Neural crest cell (in vitro differentiated cells): ENCODE data around the gene GAST. TPM values are rescaled to one million over a fixed set of nuclear protein-coding genes. Genes with fewer than 3 reads are reported as not detected.

Source experiments
- DNase-seq: peaks from one replicate; pipeline ENCODE4 v3.0.0; 2021; ENCODE audit warnings: low read depth, mixed read lengths, low spot score
- H3K27ac Mint-ChIP-seq: one replicate; pipeline ENCODE4 v1.8.0; 2021; ENCODE audit warnings: mild to moderate bottlenecking, mixed read lengths; ENCODE audit not compliant: unreplicated experiment
- H3K27me3 Mint-ChIP-seq: 2 replicates; pipeline ENCODE4 v1.8.0; 2021; ENCODE audit warnings: low read depth, mild to moderate bottlenecking, mixed read lengths
- H3K36me3 Mint-ChIP-seq: 2 replicates; pipeline ENCODE4 v1.8.0; 2021; ENCODE audit warnings: low read depth, mild to moderate bottlenecking, mixed read lengths
- H3K4me1 Mint-ChIP-seq: 2 replicates; pipeline ENCODE4 v1.8.0; 2021; ENCODE audit warnings: mixed read lengths
- H3K4me3 Mint-ChIP-seq: one replicate; pipeline ENCODE4 v1.8.0; 2021; ENCODE audit warnings: mild to moderate bottlenecking, mixed read lengths
- H3K9me3 Mint-ChIP-seq: 2 replicates; pipeline ENCODE4 v1.8.0; 2021; ENCODE audit warnings: mixed read lengths
- CTCF ChIP-seq: fragments of 200-600 bp; sonication (generic); conservative IDR thresholded peaks from 2 replicates; pipeline ENCODE4 v1.5.0; 2021; ENCODE audit warnings: antibody characterized with exemption, mild to moderate bottlenecking
- total RNA-seq: library from RNA; stranded (reverse); gene quantifications from 2 replicates; pipeline ENCODE4 v1.2.1, GENCODE V29; 2021

The GAST gene
- total RNA-seq, 1 donor from 2014 or later, result not detected

GRCh38 chr17:41723801-41724475 lies 11.8 kb downstream of the GAST start:
- no peaks in the 10 kb centered on the region for H3K9me3 Mint-ChIP-seq
- H3K4me3 Mint-ChIP-seq, result no peak overlapping the region
- H3K27me3 Mint-ChIP-seq, result peaks cover 4% of the 10 kb centered on the region

GRCh38 chr17:41724476-41725050 lies 12.4 kb downstream of the GAST start:
- H3K4me1 Mint-ChIP-seq, result no peaks in the 10 kb centered on the region
- H3K36me3 Mint-ChIP-seq, result no peaks in the 10 kb centered on the region
- H3K4me3 Mint-ChIP-seq, result no peak overlapping the region
- no peak overlapping the region for H3K27ac Mint-ChIP-seq
- H3K27me3 Mint-ChIP-seq, result peaks cover 4% of the 10 kb centered on the region
- H3K9me3 Mint-ChIP-seq, result no peaks in the 10 kb centered on the region
- no peak for TF ChIP-seq CTCF
- no peak for DNase-seq

More at GRCh38 chr17:41723801-41724475, 11.8 kb downstream of the GAST start:
- DNase-seq, result no peak
- TF ChIP-seq CTCF, result no peak
- Mint-ChIP-seq H3K27ac (no peak overlapping the region), H3K4me1 (no peaks in the 10 kb centered on the region), H3K36me3 (no peaks in the 10 kb centered on the region)

GRCh38 chr17:41725134-41725533 lies 13.0 kb downstream of the GAST start:
- H3K4me3 Mint-ChIP-seq, result no peak overlapping the region
- H3K4me1 Mint-ChIP-seq, result no peaks in the 10 kb centered on the region
- no peak for TF ChIP-seq CTCF
- no peaks in the 10 kb centered on the region for H3K36me3 Mint-ChIP-seq
- no peak for DNase-seq
- no peaks in the 10 kb centered on the region for H3K9me3 Mint-ChIP-seq
- peaks cover 6% of the 10 kb centered on the region for H3K27me3 Mint-ChIP-seq
- H3K27ac Mint-ChIP-seq, result no peak overlapping the region

GRCh38 chr17:41728056-41728455 lies 15.9 kb downstream of the GAST start:
- Mint-ChIP-seq H3K36me3 (no peaks in the 10 kb centered on the region), H3K4me3 (no peak overlapping the region), H3K27ac (no peak overlapping the region), H3K27me3 (peaks cover 35% of the 10 kb centered on the region), H3K9me3 (no peaks in the 10 kb centered on the region), H3K4me1 (no peaks in the 10 kb centered on the region)
- no peak for TF ChIP-seq CTCF
- DNase-seq, result no peak

- no peak for DNase-seq
- peaks cover 58% of the 10 kb centered on the region for H3K27me3 Mint-ChIP-seq
- peaks cover 8% of the 10 kb centered on the region for H3K4me1 Mint-ChIP-seq
- TF ChIP-seq CTCF, result no peak
- no peaks in the 10 kb centered on the region for H3K36me3 Mint-ChIP-seq
- no peak overlapping the region for H3K27ac Mint-ChIP-seq
- no peak overlapping the region for H3K4me3 Mint-ChIP-seq
- no peaks in the 10 kb centered on the region for H3K9me3 Mint-ChIP-seq
Observed at GRCh38 chr17:41730479-41730878, 18.3 kb downstream of the GAST start.
